Measurements from ENCODE around the gene SNRPD2.

DNA sequence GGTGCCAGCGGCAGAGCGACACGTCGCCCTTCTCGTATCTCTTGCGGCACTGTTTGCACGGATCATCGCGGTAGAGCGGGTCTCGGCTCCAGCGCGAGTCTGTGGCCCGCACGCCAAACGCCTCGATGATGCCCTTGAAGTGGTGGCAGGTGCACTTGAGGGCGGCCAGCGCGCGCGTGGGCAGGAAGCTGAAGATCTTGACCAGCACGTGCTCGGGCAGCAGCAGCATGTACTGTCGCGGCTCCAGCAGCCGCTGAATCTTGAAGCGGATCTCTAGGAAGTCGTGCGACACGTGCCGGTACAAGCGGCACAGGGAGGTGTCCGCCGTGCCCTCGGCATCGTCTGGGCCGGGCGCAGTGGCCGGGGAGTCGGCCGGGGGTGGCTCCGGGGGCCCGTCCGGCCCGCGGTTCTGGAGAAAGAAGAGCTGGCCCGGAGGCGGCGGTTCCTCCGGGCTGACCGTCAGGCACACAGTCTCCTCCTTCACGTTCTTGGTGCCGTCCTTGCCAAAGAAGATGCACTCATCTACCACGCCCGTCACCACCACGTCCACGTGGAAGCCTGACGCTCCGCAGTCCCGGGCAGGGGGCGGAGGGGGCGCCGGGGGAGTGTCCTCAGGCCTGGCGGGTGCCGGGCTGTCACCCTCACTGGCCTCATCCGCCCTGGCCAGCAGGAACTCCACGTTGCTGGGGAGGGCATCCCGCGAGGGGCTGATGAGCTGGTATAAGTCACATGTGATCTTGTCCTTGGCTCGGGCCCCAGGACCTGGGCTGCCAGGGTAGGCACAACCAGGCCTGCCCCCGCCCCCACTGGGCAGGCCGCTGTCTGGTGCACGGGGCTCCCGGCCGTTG is 20.3 kb upstream of the SNRPD2 start:
- TF ChIP-seq, protein P1, sequence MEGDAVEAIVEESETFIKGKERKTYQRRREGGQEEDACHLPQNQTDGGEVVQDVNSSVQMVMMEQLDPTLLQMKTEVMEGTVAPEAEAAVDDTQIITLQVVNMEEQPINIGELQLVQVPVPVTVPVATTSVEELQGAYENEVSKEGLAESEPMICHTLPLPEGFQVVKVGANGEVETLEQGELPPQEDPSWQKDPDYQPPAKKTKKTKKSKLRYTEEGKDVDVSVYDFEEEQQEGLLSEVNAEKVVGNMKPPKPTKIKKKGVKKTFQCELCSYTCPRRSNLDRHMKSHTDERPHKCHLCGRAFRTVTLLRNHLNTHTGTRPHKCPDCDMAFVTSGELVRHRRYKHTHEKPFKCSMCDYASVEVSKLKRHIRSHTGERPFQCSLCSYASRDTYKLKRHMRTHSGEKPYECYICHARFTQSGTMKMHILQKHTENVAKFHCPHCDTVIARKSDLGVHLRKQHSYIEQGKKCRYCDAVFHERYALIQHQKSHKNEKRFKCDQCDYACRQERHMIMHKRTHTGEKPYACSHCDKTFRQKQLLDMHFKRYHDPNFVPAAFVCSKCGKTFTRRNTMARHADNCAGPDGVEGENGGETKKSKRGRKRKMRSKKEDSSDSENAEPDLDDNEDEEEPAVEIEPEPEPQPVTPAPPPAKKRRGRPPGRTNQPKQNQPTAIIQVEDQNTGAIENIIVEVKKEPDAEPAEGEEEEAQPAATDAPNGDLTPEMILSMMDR (IDR thresholded peaks at IDR 0.05): no peak
- no peak for TF ChIP-seq POLR2A (IDR thresholded peaks at IDR 0.05)
